Measurements from ENCODE around the gene CD40LG.

The CD40LG gene

DNA sequence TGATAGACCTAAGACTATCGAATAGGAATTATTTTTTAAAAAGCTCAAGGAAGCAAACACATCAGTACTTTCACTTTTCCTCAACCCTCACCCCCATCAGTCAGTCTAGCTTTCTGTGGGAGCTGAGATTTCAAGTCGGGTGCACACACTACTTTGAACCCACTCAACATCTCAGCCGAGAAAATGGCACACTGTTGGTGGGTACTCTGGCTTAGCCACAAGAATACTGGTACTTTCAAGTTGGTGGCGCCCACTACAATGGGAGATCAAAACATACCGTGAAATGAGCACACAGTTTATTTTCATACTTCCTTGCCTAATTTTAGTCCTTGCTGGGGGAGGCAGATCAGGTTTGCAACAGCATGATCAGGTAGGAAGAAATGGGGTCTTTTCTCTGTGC, 10.2 kb downstream of the CD40LG start:
- Mint-ChIP-seq H3K4me1 (peaks cover 16% of the 10 kb centered on the region), H3K4me3 (peak overlapping the region; percentile 9), H3K9me3 (no peaks in the 10 kb centered on the region), H3K27me3 (no peaks in the 10 kb centered on the region), H3K27ac (ENCODE audit: low read depth) (no peak overlapping the region), H3K36me3 (ENCODE audit: insufficient read depth) (no peaks in the 10 kb centered on the region)
- DNase-seq (ENCODE audit: low spot score in 2 of 2) = no peak
- no peak for ATAC-seq (replicated peaks; ENCODE audit: extremely low read depth, poor library complexity, severe bottlenecking)

DNA sequence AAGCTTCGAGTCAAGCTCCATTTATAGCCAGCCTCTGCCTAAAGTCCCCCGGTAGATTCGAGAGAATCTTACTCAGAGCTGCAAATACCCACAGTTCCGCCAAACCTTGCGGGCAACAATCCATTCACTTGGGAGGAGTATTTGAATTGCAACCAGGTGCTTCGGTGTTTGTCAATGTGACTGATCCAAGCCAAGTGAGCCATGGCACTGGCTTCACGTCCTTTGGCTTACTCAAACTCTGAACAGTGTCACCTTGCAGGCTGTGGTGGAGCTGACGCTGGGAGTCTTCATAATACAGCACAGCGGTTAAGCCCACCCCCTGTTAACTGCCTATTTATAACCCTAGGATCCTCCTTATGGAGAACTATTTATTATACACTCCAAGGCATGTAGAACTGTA, 11.2 kb downstream of the CD40LG start:
- Mint-ChIP-seq H3K9me3 (no peaks in the 10 kb centered on the region), H3K4me1 (peaks cover 24% of the 10 kb centered on the region), H3K27me3 (no peaks in the 10 kb centered on the region), H3K36me3 (ENCODE audit: insufficient read depth) (no peaks in the 10 kb centered on the region), H3K4me3 (no peak overlapping the region), H3K27ac (ENCODE audit: low read depth) (no peak overlapping the region)
- ATAC-seq (replicated peaks; ENCODE audit: extremely low read depth, poor library complexity, severe bottlenecking) (no peak), DNase-seq (ENCODE audit: low spot score in 2 of 2) (no peak)

DNA sequence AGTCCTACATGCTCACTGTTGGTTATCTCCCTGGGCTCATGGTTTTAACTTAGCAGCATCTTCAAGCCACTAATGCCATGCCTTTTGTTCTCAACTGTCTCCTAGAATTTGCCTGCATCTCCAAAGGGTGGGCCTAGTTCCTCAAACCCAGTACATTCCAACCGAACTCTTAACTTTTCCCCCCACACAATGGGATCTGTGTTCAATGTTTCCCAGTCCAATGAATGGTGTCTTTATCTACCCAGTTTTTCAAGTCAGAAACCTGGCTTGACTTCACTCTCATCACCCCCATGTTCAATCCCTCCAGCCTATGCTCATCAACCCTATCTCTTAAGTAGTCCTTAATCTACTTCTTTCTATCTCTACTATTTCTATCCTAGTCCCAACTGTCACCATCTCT, 12.9 kb downstream of the CD40LG start:
- Mint-ChIP-seq H3K36me3 (ENCODE audit: insufficient read depth) (peaks cover 3% of the 10 kb centered on the region), H3K4me3 (no peak overlapping the region), H3K4me1 (peaks cover 16% of the 10 kb centered on the region), H3K27ac (ENCODE audit: low read depth) (peak overlapping the region; percentile 15), H3K27me3 (no peaks in the 10 kb centered on the region), H3K9me3 (no peaks in the 10 kb centered on the region)
- DNase-seq (ENCODE audit: low spot score in 2 of 2) (no peak), ATAC-seq (replicated peaks; ENCODE audit: extremely low read depth, poor library complexity, severe bottlenecking) (no peak)

DNA sequence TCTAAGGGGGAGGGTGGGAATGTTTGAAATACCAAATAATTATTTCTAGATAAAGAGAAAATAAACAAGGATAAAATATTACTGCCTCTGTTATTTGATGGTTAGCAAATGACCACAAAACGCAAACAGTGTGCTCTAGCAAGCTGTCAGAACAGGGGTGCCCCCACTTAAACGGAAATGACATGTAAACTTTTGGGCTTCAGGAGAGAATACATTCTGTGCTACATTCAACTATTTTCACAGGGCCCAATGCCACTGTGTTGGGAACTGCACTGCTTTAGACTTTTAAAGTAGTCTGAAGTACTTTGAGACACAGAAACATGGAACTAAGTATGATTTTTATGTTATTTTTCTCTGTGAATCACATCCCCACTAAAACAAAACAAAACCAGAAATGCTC, 14.1 kb downstream of the CD40LG start:
- ATAC-seq (replicated peaks; ENCODE audit: extremely low read depth, poor library complexity, severe bottlenecking) = peak; percentile 67
- no peak for DNase-seq (ENCODE audit: low spot score in 2 of 2)
- H3K36me3 Mint-ChIP-seq (ENCODE audit: insufficient read depth) = peaks cover 3% of the 10 kb centered on the region
- H3K4me3 Mint-ChIP-seq = no peak overlapping the region
- H3K4me1 Mint-ChIP-seq = peaks cover 16% of the 10 kb centered on the region
- no peaks in the 10 kb centered on the region for H3K9me3 Mint-ChIP-seq
- H3K27ac Mint-ChIP-seq (ENCODE audit: low read depth) = no peak overlapping the region
- H3K27me3 Mint-ChIP-seq = no peaks in the 10 kb centered on the region

DNA sequence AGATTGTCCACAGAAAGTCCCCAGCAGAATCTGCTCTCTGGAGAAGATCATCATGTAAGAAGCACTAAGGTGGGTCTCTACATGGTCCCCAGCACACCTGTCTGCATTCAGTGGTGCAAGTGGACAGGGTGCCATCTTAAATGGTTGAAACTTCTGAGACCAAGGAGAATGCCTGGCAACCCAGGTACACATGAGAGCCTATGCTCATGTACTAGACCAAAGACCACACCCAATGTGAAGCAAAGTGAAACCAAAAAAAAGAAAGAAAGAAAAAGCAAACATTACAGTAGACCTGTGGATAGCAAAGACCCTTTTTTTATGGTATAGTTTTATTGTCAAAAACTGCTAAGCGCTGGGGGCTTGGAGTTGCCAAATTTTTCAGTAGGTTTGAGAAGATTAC, 15.0 kb downstream of the CD40LG start:
- Mint-ChIP-seq H3K4me1 (peaks cover 22% of the 10 kb centered on the region), H3K27me3 (no peaks in the 10 kb centered on the region), H3K4me3 (no peak overlapping the region), H3K36me3 (ENCODE audit: insufficient read depth) (peaks cover 5% of the 10 kb centered on the region), H3K27ac (ENCODE audit: low read depth) (no peak overlapping the region), H3K9me3 (no peaks in the 10 kb centered on the region)
- ATAC-seq (replicated peaks; ENCODE audit: extremely low read depth, poor library complexity, severe bottlenecking) = peak; percentile 36
- DNase-seq (ENCODE audit: low spot score in 2 of 2) = no peak

DNA sequence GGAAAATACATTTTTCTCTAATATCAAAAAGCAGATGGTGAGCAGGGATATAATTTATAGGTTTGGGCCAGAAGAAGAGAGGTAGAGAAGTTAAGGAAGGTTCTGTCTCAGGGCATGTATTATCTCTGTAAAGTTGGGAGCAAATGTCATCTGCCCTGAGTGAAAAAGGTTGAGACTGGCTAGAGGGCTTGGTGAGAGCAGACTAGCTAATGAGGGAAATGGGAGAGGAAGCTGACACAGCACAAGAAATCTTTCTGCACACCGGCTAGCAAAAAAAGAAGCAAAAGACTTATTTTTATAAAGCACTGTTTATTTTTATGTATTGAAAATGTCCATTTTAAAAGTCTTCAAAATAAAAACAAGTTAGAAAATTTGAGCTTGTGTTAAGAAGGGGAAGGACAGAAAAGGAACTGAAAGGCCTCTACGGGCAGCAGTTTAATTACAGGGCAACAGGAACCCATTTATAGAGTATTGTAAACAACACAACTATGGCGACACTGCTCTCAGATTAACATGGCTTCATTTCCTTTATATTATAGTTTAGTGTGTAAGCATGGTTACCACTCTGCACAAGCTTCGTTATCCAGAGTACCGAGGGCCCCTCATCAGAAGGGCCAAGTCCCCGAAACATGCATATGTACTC, 17.4 kb downstream of the CD40LG start:
- Mint-ChIP-seq H3K4me3 (no peak overlapping the region), H3K9me3 (no peaks in the 10 kb centered on the region), H3K27ac (ENCODE audit: low read depth) (no peak overlapping the region), H3K27me3 (no peaks in the 10 kb centered on the region), H3K4me1 (peaks cover 28% of the 10 kb centered on the region), H3K36me3 (ENCODE audit: insufficient read depth) (peaks cover 15% of the 10 kb centered on the region)
- ATAC-seq (replicated peaks; ENCODE audit: extremely low read depth, poor library complexity, severe bottlenecking) = no peak
- no peak for DNase-seq (ENCODE audit: low spot score in 2 of 2)

DNA sequence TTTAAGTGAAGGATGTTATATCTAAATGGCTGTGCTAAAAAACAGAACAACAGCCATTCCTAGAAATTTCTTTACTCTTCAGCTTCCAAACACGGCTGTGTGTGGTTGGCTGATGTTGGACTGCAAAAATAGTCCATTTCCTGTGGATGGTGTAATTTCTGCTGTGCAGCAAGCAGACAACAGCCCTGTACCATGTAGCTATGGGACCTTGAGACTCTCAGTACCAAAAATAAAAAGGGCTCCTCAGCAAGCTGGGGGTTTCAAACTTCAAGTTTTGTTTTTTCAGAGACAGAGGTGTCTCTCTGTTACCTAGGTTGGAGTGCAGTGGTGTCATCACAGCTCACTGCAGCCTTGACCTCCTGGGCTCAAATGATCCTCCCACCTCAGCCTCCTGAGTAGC, 18.1 kb downstream of the CD40LG start:
- H3K4me3 Mint-ChIP-seq = no peak overlapping the region
- peaks cover 24% of the 10 kb centered on the region for H3K4me1 Mint-ChIP-seq
- ATAC-seq (replicated peaks; ENCODE audit: extremely low read depth, poor library complexity, severe bottlenecking) (no peak), DNase-seq (ENCODE audit: low spot score in 2 of 2) (no peak)
- H3K36me3 Mint-ChIP-seq (ENCODE audit: insufficient read depth) = peaks cover 17% of the 10 kb centered on the region
- H3K27me3 Mint-ChIP-seq = no peaks in the 10 kb centered on the region
- H3K27ac Mint-ChIP-seq (ENCODE audit: low read depth) = no peak overlapping the region
- no peaks in the 10 kb centered on the region for H3K9me3 Mint-ChIP-seq

DNA sequence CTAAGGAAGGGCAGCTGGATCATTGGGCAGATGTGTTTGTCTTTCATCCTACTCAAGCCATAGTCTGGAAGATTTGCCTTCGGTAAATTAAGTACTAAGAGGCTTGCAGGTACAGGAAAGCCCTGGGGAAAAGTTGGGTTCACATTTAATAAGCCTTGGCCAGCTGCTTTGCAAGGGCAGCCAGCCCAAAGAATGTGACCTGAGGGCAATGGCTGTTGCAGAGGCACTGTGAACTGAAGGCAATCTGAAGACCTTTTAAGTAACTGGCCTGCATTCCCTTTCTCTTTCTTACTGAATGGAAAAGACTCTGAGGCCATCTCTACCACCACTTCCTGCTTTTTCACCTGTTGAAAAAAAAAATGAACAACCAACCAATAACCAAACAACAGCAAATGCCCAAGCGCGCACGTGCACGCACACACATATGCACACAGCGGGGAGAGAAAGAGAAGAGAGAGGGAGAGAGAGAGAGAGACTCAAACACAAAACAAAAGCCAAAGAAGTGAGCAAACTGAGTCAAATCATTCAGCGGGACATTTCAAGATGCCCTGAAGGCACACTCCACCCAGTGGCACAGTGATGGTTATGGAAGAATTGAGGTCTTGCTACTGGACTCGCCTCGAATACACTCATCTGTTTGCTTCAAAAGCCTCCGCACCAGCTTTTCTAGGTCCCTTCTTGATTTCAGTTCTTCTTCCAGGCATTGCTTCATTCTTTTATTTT, 19.6 kb downstream of the CD40LG start:
- Mint-ChIP-seq H3K27ac (ENCODE audit: low read depth) (peak overlapping the region; percentile 66), H3K36me3 (ENCODE audit: insufficient read depth) (peaks cover 22% of the 10 kb centered on the region), H3K27me3 (no peaks in the 10 kb centered on the region), H3K9me3 (no peaks in the 10 kb centered on the region), H3K4me3 (no peak overlapping the region), H3K4me1 (peaks cover 30% of the 10 kb centered on the region)
- ATAC-seq (replicated peaks; ENCODE audit: extremely low read depth, poor library complexity, severe bottlenecking) (no peak), DNase-seq (ENCODE audit: low spot score in 2 of 2) (no peak)

DNA sequence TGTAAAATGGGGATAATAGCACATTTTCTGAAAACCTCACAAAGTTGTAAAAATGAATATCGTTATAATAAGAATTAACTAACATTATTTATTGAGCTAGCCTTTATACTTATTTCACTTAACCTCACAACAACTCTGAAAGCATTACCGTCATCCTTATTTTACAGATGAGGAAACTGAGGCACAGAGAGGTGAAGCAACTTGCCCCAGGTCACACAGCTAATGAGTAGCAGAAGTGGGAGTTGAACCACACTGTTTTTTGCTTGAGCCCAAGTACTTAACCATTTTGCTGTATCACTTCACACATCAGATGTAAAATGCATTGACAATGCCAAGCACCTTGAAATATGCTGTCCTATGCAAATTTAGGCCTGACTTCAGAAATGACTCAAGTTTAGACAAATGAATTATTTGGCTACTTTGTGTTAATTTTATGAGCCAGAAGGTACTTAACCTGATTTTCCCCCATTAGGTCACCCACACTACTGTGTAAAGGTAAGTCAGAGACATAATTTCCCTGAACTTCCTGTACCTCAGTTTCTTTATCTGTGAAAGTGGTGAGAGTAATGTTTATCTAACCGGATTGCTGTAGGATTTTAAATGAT, 23.1 kb downstream of the CD40LG start:
- H3K27me3 Mint-ChIP-seq = no peaks in the 10 kb centered on the region
- no peak for DNase-seq (ENCODE audit: low spot score in 2 of 2)
- peaks cover 49% of the 10 kb centered on the region for H3K4me1 Mint-ChIP-seq
- no peaks in the 10 kb centered on the region for H3K9me3 Mint-ChIP-seq
- peaks cover 24% of the 10 kb centered on the region for H3K36me3 Mint-ChIP-seq (ENCODE audit: insufficient read depth)
- no peak overlapping the region for H3K4me3 Mint-ChIP-seq
- ATAC-seq (replicated peaks; ENCODE audit: extremely low read depth, poor library complexity, severe bottlenecking) = no peak
- H3K27ac Mint-ChIP-seq (ENCODE audit: low read depth) = no peak overlapping the region

DNA sequence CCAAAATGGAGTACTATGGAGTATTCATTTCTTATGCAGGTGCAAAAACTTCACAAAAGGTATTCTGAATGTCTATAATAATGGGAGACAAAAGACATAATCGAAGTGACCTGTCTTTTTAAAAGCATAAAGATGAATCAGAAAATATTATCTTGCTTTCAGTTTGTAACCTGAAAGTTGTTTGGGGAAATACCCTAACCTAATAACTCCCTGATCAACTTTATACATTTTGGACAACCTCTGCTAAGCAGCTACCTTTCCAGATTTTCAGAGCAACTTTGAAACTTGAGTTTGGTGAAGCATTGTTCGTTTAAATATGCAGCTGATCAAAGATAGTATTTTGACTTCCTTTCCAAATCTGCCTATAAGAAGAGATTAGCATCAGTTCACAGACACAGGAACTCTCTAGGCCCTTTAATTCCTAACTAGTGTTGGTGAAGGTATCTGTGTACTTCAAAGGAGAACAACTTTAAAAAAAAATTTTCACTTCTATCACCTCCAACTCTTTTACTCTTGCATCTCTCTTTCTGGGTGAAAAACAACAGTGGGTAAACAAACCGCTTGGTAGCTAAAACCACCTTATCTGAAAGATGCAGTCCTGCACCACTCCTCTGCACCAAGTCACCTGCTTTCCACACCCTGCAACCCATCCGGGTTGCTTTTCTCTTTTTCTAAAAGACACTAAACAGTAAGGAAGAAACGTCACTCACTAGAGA, 26.5 kb downstream of the CD40LG start:
- peaks cover 38% of the 10 kb centered on the region for H3K4me1 Mint-ChIP-seq
- H3K27ac Mint-ChIP-seq (ENCODE audit: low read depth) = peak overlapping the region; percentile 92
- no peaks in the 10 kb centered on the region for H3K9me3 Mint-ChIP-seq
- no peaks in the 10 kb centered on the region for H3K27me3 Mint-ChIP-seq
- peaks cover 11% of the 10 kb centered on the region for H3K36me3 Mint-ChIP-seq (ENCODE audit: insufficient read depth)
- peak overlapping the region; percentile 34 for H3K4me3 Mint-ChIP-seq
- no peak for DNase-seq (ENCODE audit: low spot score in 2 of 2)
- peak; percentile 73 for ATAC-seq (replicated peaks; ENCODE audit: extremely low read depth, poor library complexity, severe bottlenecking)

DNA sequence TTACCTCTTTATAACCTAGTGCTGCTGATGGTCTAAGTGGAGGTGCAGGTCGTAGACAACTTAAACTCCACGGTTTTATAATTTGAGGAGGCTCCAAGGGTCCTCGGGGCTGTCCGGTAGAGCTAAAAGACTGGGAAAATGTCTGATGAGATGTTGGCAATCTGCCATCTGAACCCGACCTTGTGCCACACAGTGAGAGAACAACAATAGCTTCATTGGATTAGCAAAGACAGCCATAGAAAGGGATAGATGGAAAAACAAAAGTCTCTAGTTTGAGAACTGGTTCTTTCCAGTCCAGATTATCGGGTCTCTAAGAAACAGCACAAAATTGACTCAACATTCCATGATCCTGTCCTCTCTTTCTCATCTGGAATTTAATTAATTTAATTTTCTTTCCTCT, 31.6 kb downstream of the CD40LG start:
- Mint-ChIP-seq H3K36me3 (ENCODE audit: insufficient read depth) (peaks cover 11% of the 10 kb centered on the region), H3K4me1 (peaks cover 11% of the 10 kb centered on the region), H3K9me3 (no peaks in the 10 kb centered on the region), H3K27ac (ENCODE audit: low read depth) (no peak overlapping the region), H3K27me3 (no peaks in the 10 kb centered on the region), H3K4me3 (no peak overlapping the region)
- ATAC-seq (replicated peaks; ENCODE audit: extremely low read depth, poor library complexity, severe bottlenecking) (no peak), DNase-seq (ENCODE audit: low spot score in 2 of 2) (no peak)

DNA sequence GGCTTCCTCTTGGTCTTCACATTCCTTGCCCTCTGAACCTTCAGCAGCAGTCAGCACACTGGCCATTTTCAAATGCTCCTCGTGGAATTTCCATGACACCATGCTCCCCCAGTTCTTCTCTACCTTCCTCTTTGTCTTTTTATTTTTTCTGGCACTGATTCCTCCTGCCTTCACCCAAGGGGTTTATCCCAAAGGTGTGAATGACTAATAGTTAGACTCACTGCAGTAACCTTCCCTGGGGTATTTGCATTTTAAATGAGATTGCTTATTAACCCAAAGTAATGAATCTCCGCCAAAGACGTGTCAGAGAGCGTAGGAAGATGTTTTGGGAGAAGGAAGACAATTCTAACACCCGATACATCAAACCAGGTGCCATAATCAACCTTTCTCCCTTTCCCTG, 36.2 kb downstream of the CD40LG start:
- Mint-ChIP-seq H3K27ac (ENCODE audit: low read depth) (no peak overlapping the region), H3K4me3 (no peak overlapping the region), H3K27me3 (no peaks in the 10 kb centered on the region), H3K4me1 (peaks cover 16% of the 10 kb centered on the region), H3K9me3 (no peaks in the 10 kb centered on the region), H3K36me3 (ENCODE audit: insufficient read depth) (peaks cover 11% of the 10 kb centered on the region)
- ATAC-seq (replicated peaks; ENCODE audit: extremely low read depth, poor library complexity, severe bottlenecking) (no peak), DNase-seq (ENCODE audit: low spot score in 2 of 2) (no peak)
